ENCODE results near the gene LRP6.

LRP6 gene

GRCh38 chr12:12226187-12226586, 40.7 kb downstream of the LRP6 start:
- Histone ChIP-seq H3K4me3 (ENCODE audit: low read length) (no peak overlapping the region), H3K27me3 (ENCODE audit: control insufficient read depth, insufficient read depth, low read length) (no peaks in the 10 kb centered on the region), H3K9ac (ENCODE audit: low read length) (no peak overlapping the region), H3K9me3 (ENCODE audit: control insufficient read depth, low read length) (no peaks in the 10 kb centered on the region), H3K4me1 (ENCODE audit: control insufficient read depth, insufficient read depth, low read length) (no peaks in the 10 kb centered on the region), H3K36me3 (ENCODE audit: control insufficient read depth, insufficient read depth, low read length) (no peaks in the 10 kb centered on the region)

- no peaks in the 10 kb centered on the region for H3K27me3 ChIP-seq (ENCODE audit: control insufficient read depth, insufficient read depth, low read length)
- H3K9me3 ChIP-seq (ENCODE audit: control insufficient read depth, low read length), result no peaks in the 10 kb centered on the region
- no peaks in the 10 kb centered on the region for H3K4me1 ChIP-seq (ENCODE audit: control insufficient read depth, insufficient read depth, low read length)
- H3K4me3 ChIP-seq (ENCODE audit: low read length), result no peak overlapping the region
- no peak overlapping the region for H3K9ac ChIP-seq (ENCODE audit: low read length)
- H3K36me3 ChIP-seq (ENCODE audit: control insufficient read depth, insufficient read depth, low read length), result no peaks in the 10 kb centered on the region
Observed at GRCh38 chr12:12224240-12224940, 42.5 kb downstream of the LRP6 start.

- Histone ChIP-seq H3K9ac (ENCODE audit: low read length) (no peak overlapping the region), H3K9me3 (ENCODE audit: control insufficient read depth, low read length) (no peaks in the 10 kb centered on the region), H3K4me3 (ENCODE audit: low read length) (no peak overlapping the region), H3K4me1 (ENCODE audit: control insufficient read depth, insufficient read depth, low read length) (peaks cover 4% of the 10 kb centered on the region), H3K27me3 (ENCODE audit: control insufficient read depth, insufficient read depth, low read length) (no peaks in the 10 kb centered on the region), H3K36me3 (ENCODE audit: control insufficient read depth, insufficient read depth, low read length) (no peaks in the 10 kb centered on the region)
Observed at GRCh38 chr12:12221560-12221959, 45.3 kb downstream of the LRP6 start.

- Histone ChIP-seq H3K9me3 (ENCODE audit: control insufficient read depth, low read length) (no peaks in the 10 kb centered on the region), H3K9ac (ENCODE audit: low read length) (no peak overlapping the region), H3K36me3 (ENCODE audit: control insufficient read depth, insufficient read depth, low read length) (no peaks in the 10 kb centered on the region), H3K4me3 (ENCODE audit: low read length) (no peak overlapping the region), H3K27me3 (ENCODE audit: control insufficient read depth, insufficient read depth, low read length) (no peaks in the 10 kb centered on the region), H3K4me1 (ENCODE audit: control insufficient read depth, insufficient read depth, low read length) (peaks cover 4% of the 10 kb centered on the region)
Observed at GRCh38 chr12:12219664-12220063, 47.2 kb downstream of the LRP6 start.

GRCh38 chr12:12217018-12217359, 49.9 kb downstream of the LRP6 start:
- peaks cover 8% of the 10 kb centered on the region for H3K4me1 ChIP-seq (ENCODE audit: control insufficient read depth, insufficient read depth, low read length)
- no peak overlapping the region for H3K4me3 ChIP-seq (ENCODE audit: low read length)
- H3K36me3 ChIP-seq (ENCODE audit: control insufficient read depth, insufficient read depth, low read length), result no peaks in the 10 kb centered on the region
- no peak overlapping the region for H3K9ac ChIP-seq (ENCODE audit: low read length)
- H3K27me3 ChIP-seq (ENCODE audit: control insufficient read depth, insufficient read depth, low read length), result no peaks in the 10 kb centered on the region
- no peaks in the 10 kb centered on the region for H3K9me3 ChIP-seq (ENCODE audit: control insufficient read depth, low read length)

- Histone ChIP-seq H3K36me3 (ENCODE audit: control insufficient read depth, insufficient read depth, low read length) (no peaks in the 10 kb centered on the region), H3K9me3 (ENCODE audit: control insufficient read depth, low read length) (no peaks in the 10 kb centered on the region), H3K4me3 (ENCODE audit: low read length) (no peak overlapping the region), H3K4me1 (ENCODE audit: control insufficient read depth, insufficient read depth, low read length) (peaks cover 8% of the 10 kb centered on the region), H3K27me3 (ENCODE audit: control insufficient read depth, insufficient read depth, low read length) (no peaks in the 10 kb centered on the region), H3K9ac (ENCODE audit: low read length) (no peak overlapping the region)
Observed at GRCh38 chr12:12216349-12217017, 50.4 kb downstream of the LRP6 start.

GRCh38 chr12:12214635-12215131, 52.2 kb downstream of the LRP6 start:
- H3K9ac ChIP-seq (ENCODE audit: low read length), result no peak overlapping the region
- no peaks in the 10 kb centered on the region for H3K27me3 ChIP-seq (ENCODE audit: control insufficient read depth, insufficient read depth, low read length)
- no peaks in the 10 kb centered on the region for H3K9me3 ChIP-seq (ENCODE audit: control insufficient read depth, low read length)
- H3K4me1 ChIP-seq (ENCODE audit: control insufficient read depth, insufficient read depth, low read length), result peaks cover 8% of the 10 kb centered on the region
- H3K4me3 ChIP-seq (ENCODE audit: low read length), result no peak overlapping the region
- H3K36me3 ChIP-seq (ENCODE audit: control insufficient read depth, insufficient read depth, low read length), result no peaks in the 10 kb centered on the region

GRCh38 chr12:12214201-12214600, 52.6 kb downstream of the LRP6 start:
- H3K27me3 ChIP-seq (ENCODE audit: control insufficient read depth, insufficient read depth, low read length), result no peaks in the 10 kb centered on the region
- H3K4me3 ChIP-seq (ENCODE audit: low read length), result no peak overlapping the region
- H3K36me3 ChIP-seq (ENCODE audit: control insufficient read depth, insufficient read depth, low read length), result no peaks in the 10 kb centered on the region
- H3K9ac ChIP-seq (ENCODE audit: low read length), result no peak overlapping the region
- H3K9me3 ChIP-seq (ENCODE audit: control insufficient read depth, low read length), result no peaks in the 10 kb centered on the region
- peaks cover 8% of the 10 kb centered on the region for H3K4me1 ChIP-seq (ENCODE audit: control insufficient read depth, insufficient read depth, low read length)

GRCh38 chr12:12212769-12213168, 54.1 kb downstream of the LRP6 start:
- no peaks in the 10 kb centered on the region for H3K36me3 ChIP-seq (ENCODE audit: control insufficient read depth, insufficient read depth, low read length)
- no peak overlapping the region for H3K9ac ChIP-seq (ENCODE audit: low read length)
- H3K4me3 ChIP-seq (ENCODE audit: low read length), result no peak overlapping the region
- peaks cover 8% of the 10 kb centered on the region for H3K4me1 ChIP-seq (ENCODE audit: control insufficient read depth, insufficient read depth, low read length)
- no peaks in the 10 kb centered on the region for H3K9me3 ChIP-seq (ENCODE audit: control insufficient read depth, low read length)
- no peaks in the 10 kb centered on the region for H3K27me3 ChIP-seq (ENCODE audit: control insufficient read depth, insufficient read depth, low read length)

GRCh38 chr12:12210983-12211382, 55.9 kb downstream of the LRP6 start:
- Histone ChIP-seq H3K9me3 (ENCODE audit: control insufficient read depth, low read length) (no peaks in the 10 kb centered on the region), H3K4me3 (ENCODE audit: low read length) (no peak overlapping the region), H3K4me1 (ENCODE audit: control insufficient read depth, insufficient read depth, low read length) (peaks cover 3% of the 10 kb centered on the region), H3K9ac (ENCODE audit: low read length) (no peak overlapping the region), H3K27me3 (ENCODE audit: control insufficient read depth, insufficient read depth, low read length) (no peaks in the 10 kb centered on the region), H3K36me3 (ENCODE audit: control insufficient read depth, insufficient read depth, low read length) (no peaks in the 10 kb centered on the region)

GRCh38 chr12:12210416-12210815, 56.4 kb downstream of the LRP6 start:
- no peak overlapping the region for H3K9ac ChIP-seq (ENCODE audit: low read length)
- peaks cover 3% of the 10 kb centered on the region for H3K4me1 ChIP-seq (ENCODE audit: control insufficient read depth, insufficient read depth, low read length)
- H3K27me3 ChIP-seq (ENCODE audit: control insufficient read depth, insufficient read depth, low read length), result no peaks in the 10 kb centered on the region
- no peaks in the 10 kb centered on the region for H3K9me3 ChIP-seq (ENCODE audit: control insufficient read depth, low read length)
- no peak overlapping the region for H3K4me3 ChIP-seq (ENCODE audit: low read length)
- H3K36me3 ChIP-seq (ENCODE audit: control insufficient read depth, insufficient read depth, low read length), result no peaks in the 10 kb centered on the region

GRCh38 chr12:12209675-12210074, 57.2 kb downstream of the LRP6 start:
- Histone ChIP-seq H3K36me3 (ENCODE audit: control insufficient read depth, insufficient read depth, low read length) (no peaks in the 10 kb centered on the region), H3K4me1 (ENCODE audit: control insufficient read depth, insufficient read depth, low read length) (peaks cover 3% of the 10 kb centered on the region), H3K27me3 (ENCODE audit: control insufficient read depth, insufficient read depth, low read length) (no peaks in the 10 kb centered on the region), H3K9me3 (ENCODE audit: control insufficient read depth, low read length) (no peaks in the 10 kb centered on the region), H3K9ac (ENCODE audit: low read length) (no peak overlapping the region), H3K4me3 (ENCODE audit: low read length) (no peak overlapping the region)
